BLaER1 treated with 17β-estradiol and CSF1 and Interleukin-3, amounts not matched to agents 10 nM and 100 nM (cell line): ENCODE data around the gene RUNX1.

Experiments used
- H3K27ac ChIP-seq, 11 experiments: shearing (Covaris generic); formaldehyde crosslinking; 2 replicates each; pipeline ENCODE4 v1.8.1; 2022
- H3K27me3 ChIP-seq, 11 experiments: shearing (Covaris generic); formaldehyde crosslinking; 2 replicates each; pipeline ENCODE4 v1.8.1; 2022
- H3K36me3 ChIP-seq, 11 experiments: shearing (Covaris generic); formaldehyde crosslinking; 2 replicates each; pipeline ENCODE4 v1.8.1; 2022
- H3K4me1 ChIP-seq, 10 experiments: shearing (Covaris generic); formaldehyde crosslinking; 2 replicates each; pipeline ENCODE4 v1.8.1; 2022
- H3K4me2 ChIP-seq, 11 experiments: shearing (Covaris generic); formaldehyde crosslinking; 2 replicates each; pipeline ENCODE4 v1.8.1; 2022
- H3K4me3 ChIP-seq, 10 experiments: shearing (Covaris generic); formaldehyde crosslinking; 2 replicates each; pipeline ENCODE4 v1.8.1; 2022
- H3K9ac ChIP-seq, 11 experiments: shearing (Covaris generic); formaldehyde crosslinking; 2 replicates each; pipeline ENCODE4 v1.8.1; 2022
- H3K9me3 ChIP-seq, 11 experiments: shearing (Covaris generic); formaldehyde crosslinking; replicated peaks in 1 of 11; 2 replicates each; pipeline ENCODE4 v1.8.1; 2022
- H4K20me1 ChIP-seq, 11 experiments: shearing (Covaris generic); formaldehyde crosslinking; 2 replicates each; pipeline ENCODE4 v1.8.1; 2022
- Cebpa-rat ChIP-seq, 11 experiments: shearing (Covaris generic); IDR thresholded peaks; 2 replicates each; pipeline ENCODE4 v1.8.1; 2022

Gene RUNX1

DNA sequence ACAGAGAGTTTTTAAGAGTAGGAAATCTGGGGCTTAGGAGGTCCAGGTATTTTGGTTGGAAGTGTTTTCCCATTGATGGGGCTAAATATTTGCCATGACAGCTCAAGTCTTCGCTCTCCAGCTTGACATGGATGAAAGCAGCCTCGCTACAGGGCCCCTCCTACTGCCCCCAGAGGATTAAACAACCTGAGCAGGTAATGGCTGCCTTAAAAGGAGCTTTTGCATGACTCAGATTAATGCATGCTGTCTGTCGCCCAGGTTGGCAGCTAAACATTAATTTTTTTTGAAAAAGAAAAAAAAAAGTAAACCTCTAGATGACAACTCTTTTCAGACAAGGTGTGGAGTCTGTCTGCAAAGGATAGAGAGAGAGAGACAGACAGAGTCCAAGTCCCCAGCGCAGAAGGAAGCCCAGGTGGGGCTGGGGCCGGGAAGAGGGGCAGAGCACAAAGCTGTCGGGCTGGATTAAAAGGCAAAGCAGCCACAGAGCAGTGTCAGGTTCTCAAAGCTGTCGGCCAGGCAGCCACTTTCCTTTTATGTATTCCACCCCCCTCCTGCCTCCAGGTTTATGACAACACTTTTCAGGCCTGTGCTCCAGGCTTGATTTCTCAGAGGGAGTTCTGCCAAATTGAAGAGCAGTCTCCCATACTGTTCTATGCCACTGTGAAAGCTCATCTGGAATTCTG lies 252.4 kb downstream of the RUNX1 start:
- no peak for TF ChIP-seq Cebpa-rat (IDR thresholded peaks at IDR 0.05)
- H3K27ac ChIP-seq: no peak overlapping the region
- peaks cover 79 to 100% (median 100%) of the 10 kb centered on the region in 11 experiments for H4K20me1 ChIP-seq

DNA sequence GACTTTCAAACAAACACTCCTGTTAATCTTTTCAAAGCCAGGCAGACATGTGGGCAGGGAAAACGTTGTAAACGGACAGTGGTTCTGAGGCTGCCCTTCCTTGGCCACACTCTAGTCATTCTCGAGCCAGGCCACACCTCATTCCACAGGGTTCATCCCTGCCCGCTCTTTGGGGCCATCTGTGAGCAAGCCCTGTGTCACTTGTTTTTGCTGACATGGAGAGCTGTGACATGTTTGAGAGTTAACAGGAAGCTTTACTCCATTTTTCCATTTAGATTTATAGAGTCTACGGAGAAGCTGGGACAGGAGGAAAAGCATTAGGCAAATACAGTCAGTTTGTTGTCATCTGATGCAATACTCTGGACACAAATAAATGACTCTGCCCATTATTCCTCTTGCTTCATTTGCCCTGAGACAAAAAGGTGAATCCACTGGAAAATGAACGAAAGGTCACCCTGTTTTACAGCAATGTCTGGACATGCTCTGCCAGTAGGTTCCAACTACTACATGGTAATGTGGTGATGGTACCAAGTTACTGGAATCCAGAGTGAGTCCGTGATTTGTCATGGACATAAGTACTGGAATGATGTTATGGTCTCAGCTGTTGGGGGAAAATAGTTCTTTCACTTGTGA lies 253.4 kb downstream of the RUNX1 start:
- H3K36me3 ChIP-seq: peaks cover 98 to 100% (median 99%) of the 10 kb centered on the region in 11 experiments
- no peak overlapping the region for H3K4me2 ChIP-seq
- no peaks in the 10 kb centered on the region for H3K9me3 ChIP-seq
- no peaks in the 10 kb centered on the region; a peak in 1 of 20 replicates for H3K4me1 ChIP-seq
- no peak overlapping the region for H3K4me3 ChIP-seq
- no peaks in the 10 kb centered on the region for H3K27me3 ChIP-seq
- H3K9ac ChIP-seq: no peak overlapping the region
- no peak for TF ChIP-seq Cebpa-rat (IDR thresholded peaks at IDR 0.05)
- peaks cover 74 to 100% (median 100%) of the 10 kb centered on the region in 11 experiments for H4K20me1 ChIP-seq
- no peak overlapping the region for H3K27ac ChIP-seq

More for the DNA sequence above, 252.4 kb downstream of the RUNX1 start:
- H3K9ac ChIP-seq: no peak overlapping the region
- H3K9me3 ChIP-seq: no peaks in the 10 kb centered on the region
- peaks cover 98 to 100% (median 100%) of the 10 kb centered on the region in 11 experiments for H3K36me3 ChIP-seq
- no peaks in the 10 kb centered on the region for H3K27me3 ChIP-seq
- H3K4me3 ChIP-seq: no peak overlapping the region
- peaks cover 0 to under 1% (median 0%) of the 10 kb centered on the region in 10 experiments; a peak in 1 of 20 replicates for H3K4me1 ChIP-seq
- no peak overlapping the region for H3K4me2 ChIP-seq

DNA sequence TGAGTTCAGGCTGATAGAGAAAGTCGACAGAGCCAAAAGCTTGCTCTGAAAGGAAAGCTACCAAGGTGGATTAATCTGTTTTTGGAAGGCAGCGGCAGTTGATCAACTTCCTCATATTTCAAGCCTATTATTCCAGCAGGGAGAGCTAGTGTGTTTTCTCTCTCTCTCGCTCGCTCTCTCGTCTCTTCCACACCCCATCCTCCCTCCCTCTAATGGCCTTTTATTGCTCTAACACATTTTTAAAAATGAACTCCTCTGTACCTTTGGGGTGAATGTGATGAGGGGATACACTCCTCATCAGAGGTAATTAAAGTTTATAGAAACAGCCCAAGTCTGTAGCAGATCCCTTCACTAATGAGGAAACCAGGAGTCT lies 253.9 kb downstream of the RUNX1 start:
- H3K4me2 ChIP-seq: no peak overlapping the region
- H3K4me3 ChIP-seq: no peak overlapping the region
- H4K20me1 ChIP-seq: peaks cover 72 to 100% (median 100%) of the 10 kb centered on the region in 11 experiments
- H3K4me1 ChIP-seq: no peaks in the 10 kb centered on the region; a peak in 1 of 20 replicates
- no peak for TF ChIP-seq Cebpa-rat (IDR thresholded peaks at IDR 0.05)
- no peak overlapping the region for H3K27ac ChIP-seq
- no peaks in the 10 kb centered on the region for H3K9me3 ChIP-seq
- H3K36me3 ChIP-seq: peaks cover 98 to 100% (median 99%) of the 10 kb centered on the region in 11 experiments
- no peak overlapping the region for H3K9ac ChIP-seq
- H3K27me3 ChIP-seq: no peaks in the 10 kb centered on the region

DNA sequence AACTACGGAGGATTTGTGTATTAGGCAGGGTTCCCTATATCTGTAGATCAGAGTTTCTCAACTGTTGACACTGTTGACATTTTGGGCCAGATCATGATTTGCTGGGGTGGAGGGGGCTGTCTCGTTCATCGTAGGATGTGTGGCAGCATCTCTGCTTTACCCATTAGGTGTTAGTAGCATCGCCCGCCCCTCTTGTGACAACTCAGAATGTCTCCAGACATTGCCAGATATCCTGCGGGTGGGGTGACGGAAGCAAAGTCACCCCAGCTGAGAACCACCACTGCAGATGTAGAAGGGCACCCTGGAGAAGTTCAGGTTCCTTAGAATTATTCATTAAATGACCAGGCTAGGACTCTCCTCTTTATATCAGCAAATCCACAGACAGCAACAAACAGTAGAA lies 254.4 kb downstream of the RUNX1 start:
- no peaks in the 10 kb centered on the region for H3K27me3 ChIP-seq
- H3K9ac ChIP-seq: no peak overlapping the region
- TF ChIP-seq Cebpa-rat (IDR thresholded peaks at IDR 0.05): no peak
- H3K4me2 ChIP-seq: no peak overlapping the region
- peaks cover 72 to 100% (median 100%) of the 10 kb centered on the region in 11 experiments for H4K20me1 ChIP-seq
- no peaks in the 10 kb centered on the region; a peak in 1 of 20 replicates for H3K4me1 ChIP-seq
- no peak overlapping the region for H3K27ac ChIP-seq
- no peaks in the 10 kb centered on the region for H3K9me3 ChIP-seq
- H3K4me3 ChIP-seq: no peak overlapping the region
- peaks cover 98 to 100% (median 99%) of the 10 kb centered on the region in 11 experiments for H3K36me3 ChIP-seq

DNA sequence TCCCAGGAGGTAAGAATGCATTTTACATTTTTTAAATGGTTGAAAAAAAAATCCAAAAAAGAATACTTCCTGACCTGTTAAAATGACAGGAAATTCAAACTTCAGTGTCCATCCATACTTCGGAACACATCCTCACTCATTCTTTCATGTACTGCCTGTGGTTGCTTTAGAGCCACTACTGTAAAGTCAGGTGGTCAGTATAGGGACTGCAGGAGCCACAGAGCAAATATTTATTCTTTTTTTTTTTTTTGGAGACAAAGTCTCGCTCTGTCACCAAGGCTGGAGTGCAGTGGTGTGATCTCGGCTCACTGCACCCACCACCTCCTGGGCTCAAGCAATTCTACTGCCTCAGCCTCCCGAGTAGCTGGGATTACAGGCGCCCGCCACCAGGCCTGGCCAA lies 255.6 kb downstream of the RUNX1 start:
- Histone ChIP-seq H4K20me1 (peaks cover 77 to 100% (median 100%) of the 10 kb centered on the region in 11 experiments), H3K27ac (no peak overlapping the region), H3K4me2 (no peak overlapping the region), H3K4me3 (no peak overlapping the region), H3K36me3 (peaks cover 88 to 100% (median 93%) of the 10 kb centered on the region in 11 experiments), H3K4me1 (no peaks in the 10 kb centered on the region; a peak in 1 of 20 replicates), H3K27me3 (no peaks in the 10 kb centered on the region), H3K9me3 (no peaks in the 10 kb centered on the region), H3K9ac (no peak overlapping the region)
- TF ChIP-seq Cebpa-rat (IDR thresholded peaks at IDR 0.05): no peak

DNA sequence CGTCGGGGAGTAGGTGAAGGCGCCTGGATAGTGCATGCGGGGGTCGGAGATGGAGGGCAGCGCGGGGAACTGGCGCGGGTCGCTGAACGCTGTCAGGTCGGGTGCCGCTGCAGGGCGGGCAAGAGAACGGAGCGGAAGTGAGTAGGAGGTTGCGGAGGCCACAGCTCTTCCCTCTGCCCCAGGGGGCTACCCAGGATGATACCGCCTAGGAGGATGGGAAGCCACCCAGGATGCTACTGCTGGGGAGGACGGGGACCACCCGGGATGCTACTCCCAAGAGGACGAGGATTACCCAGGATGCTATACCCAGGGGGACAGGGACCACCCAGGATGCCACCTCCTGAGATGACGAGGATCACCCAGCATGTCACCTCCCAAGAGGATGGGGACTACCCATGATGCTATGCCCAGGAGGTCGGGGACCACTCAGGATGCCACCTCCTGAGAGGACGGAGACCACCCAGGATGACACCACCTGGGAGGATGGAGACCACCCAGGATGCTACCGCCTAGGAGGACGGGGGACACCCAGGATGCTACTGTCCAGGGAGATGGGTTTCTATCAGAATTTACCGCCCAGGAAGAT lies 256.5 kb downstream of the RUNX1 start:
- H4K20me1 ChIP-seq: peaks cover 74 to 100% (median 100%) of the 10 kb centered on the region in 11 experiments
- no peak for TF ChIP-seq Cebpa-rat (IDR thresholded peaks at IDR 0.05)
- no peaks in the 10 kb centered on the region for H3K27me3 ChIP-seq

DNA sequence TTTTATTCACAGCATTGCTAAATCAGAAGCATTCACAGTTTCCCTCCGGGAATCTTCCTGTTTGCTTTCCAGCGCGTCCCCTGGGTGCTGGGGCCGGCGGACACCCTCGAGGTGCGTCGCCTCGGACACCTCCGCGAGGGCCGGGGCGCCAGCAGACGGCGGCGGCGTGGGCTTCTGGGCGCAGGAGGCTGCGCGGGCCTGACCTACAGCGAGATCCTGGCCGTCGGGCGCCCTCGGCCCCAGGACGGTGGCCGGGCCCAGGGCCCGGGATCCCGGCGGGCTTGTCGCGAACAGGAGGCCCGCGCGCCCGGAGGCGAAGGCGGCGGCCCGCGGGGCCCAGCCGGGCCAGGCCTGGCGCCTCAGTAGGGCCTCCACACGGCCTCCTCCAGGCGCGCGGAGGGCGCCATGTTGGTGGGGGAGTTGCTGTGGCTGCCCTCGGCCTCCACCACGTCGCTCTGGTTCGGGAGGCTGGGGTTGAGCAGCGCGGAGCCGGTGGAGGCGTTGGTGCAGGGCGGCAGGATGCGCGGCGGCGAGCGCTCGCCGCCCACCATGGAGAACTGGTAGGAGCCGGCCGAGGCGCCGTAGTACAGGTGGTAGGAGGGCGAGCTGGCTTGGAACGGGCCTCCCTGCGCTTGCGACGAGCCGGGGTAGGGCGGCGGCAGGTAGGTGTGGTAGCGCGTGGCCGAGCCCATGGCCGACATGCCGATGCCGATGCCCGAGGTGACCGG lies 257.2 kb downstream of the RUNX1 start:
- Histone ChIP-seq H3K4me1 (no peaks in the 10 kb centered on the region; a peak in 1 of 20 replicates), H3K4me2 (no peak overlapping the region), H3K27ac (no peak overlapping the region), H3K9me3 (no peaks in the 10 kb centered on the region), H4K20me1 (peaks cover 72 to 100% (median 99%) of the 10 kb centered on the region in 11 experiments), H3K27me3 (no peaks in the 10 kb centered on the region), H3K4me3 (no peak overlapping the region), H3K9ac (no peak overlapping the region), H3K36me3 (peaks cover 72 to 85% (median 78%) of the 10 kb centered on the region in 11 experiments)
- TF ChIP-seq Cebpa-rat (IDR thresholded peaks at IDR 0.05): no peak

More for the DNA sequence above, 256.5 kb downstream of the RUNX1 start:
- Histone ChIP-seq H3K36me3 (peaks cover 79 to 91% (median 84%) of the 10 kb centered on the region in 11 experiments), H3K4me3 (no peak overlapping the region), H3K9me3 (no peaks in the 10 kb centered on the region), H3K9ac (no peak overlapping the region), H3K27ac (no peak overlapping the region), H3K4me1 (no peaks in the 10 kb centered on the region; a peak in 1 of 20 replicates), H3K4me2 (no peak overlapping the region)

DNA sequence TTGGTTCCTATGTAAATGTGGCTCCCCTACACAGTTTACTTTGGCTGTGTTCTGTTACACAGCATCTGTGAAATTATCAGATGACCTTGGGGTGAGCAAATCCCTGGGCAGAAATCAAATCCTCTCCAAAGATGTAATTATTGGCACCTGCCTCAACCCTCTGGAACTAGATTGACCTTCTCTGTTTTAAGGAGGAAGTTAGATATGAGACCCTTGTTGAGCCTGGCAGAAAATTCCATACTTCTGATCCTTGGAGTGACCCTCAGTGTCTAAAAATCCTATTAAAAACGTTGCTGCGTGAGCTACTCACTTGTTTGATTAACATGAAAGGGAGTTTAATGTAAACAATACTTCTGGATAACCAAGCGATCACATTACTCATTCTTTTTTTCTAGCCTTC lies 258.3 kb downstream of the RUNX1 start:
- no peak overlapping the region for H3K4me2 ChIP-seq
- peaks cover 61 to 74% (median 67%) of the 10 kb centered on the region in 11 experiments for H3K36me3 ChIP-seq
- H3K27me3 ChIP-seq: no peaks in the 10 kb centered on the region
- H3K9me3 ChIP-seq: no peaks in the 10 kb centered on the region
- H3K4me1 ChIP-seq: no peaks in the 10 kb centered on the region
- peaks cover 64 to 100% (median 97%) of the 10 kb centered on the region in 11 experiments for H4K20me1 ChIP-seq
- H3K9ac ChIP-seq: no peak overlapping the region
- no peak overlapping the region for H3K27ac ChIP-seq
- no peak overlapping the region for H3K4me3 ChIP-seq
- no peak for TF ChIP-seq Cebpa-rat (IDR thresholded peaks at IDR 0.05)

DNA sequence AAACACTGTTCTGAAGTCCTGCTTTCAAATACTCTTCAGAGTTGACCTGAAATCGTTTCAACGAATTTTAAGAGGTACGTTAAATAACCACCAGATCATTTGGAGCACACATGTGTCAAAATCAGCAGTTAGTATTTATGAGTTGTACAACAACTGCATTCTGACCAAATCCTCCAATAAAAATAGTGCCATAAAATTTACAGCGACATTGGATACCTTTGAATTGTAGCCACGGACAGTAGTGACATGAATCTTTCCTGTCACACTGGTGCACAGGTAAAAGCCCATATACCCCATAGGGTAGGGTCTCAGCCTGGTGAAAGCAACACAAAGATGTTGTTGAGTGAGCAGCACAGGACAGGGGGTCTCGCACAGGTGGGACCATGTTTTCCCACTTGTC lies 258.8 kb downstream of the RUNX1 start:
- Histone ChIP-seq H4K20me1 (peaks cover 60 to 97% (median 93%) of the 10 kb centered on the region in 11 experiments), H3K27me3 (no peaks in the 10 kb centered on the region), H3K4me1 (no peaks in the 10 kb centered on the region), H3K9ac (no peak overlapping the region), H3K36me3 (peaks cover 56 to 69% (median 62%) of the 10 kb centered on the region in 11 experiments), H3K27ac (no peak overlapping the region), H3K9me3 (no peaks in the 10 kb centered on the region), H3K4me3 (no peak overlapping the region), H3K4me2 (no peak overlapping the region)
- TF ChIP-seq Cebpa-rat (IDR thresholded peaks at IDR 0.05): no peak
